Hepatocyte (in vitro differentiated cells): ENCODE measurements around the gene ZNF439. TPM values are rescaled to one million over a fixed set of nuclear protein-coding genes. Genes with fewer than 3 reads are reported as not detected.
"Not testable (repeated sequence)": the region's sequence is repeated elsewhere in the genome, so short reads cannot be mapped to it uniquely, and the experiment has no call there.

Source experiments
- DNase-seq: peaks from one replicate; pipeline ENCODE4 v3.0.0-alpha.2; 2016; ENCODE audit warnings: low spot score
- H2AFZ ChIP-seq: fragments of 200-600 bp; sonication (generic); 2 replicates; pipeline ENCODE4 v1.6.0; 2016; ENCODE audit warnings: antibody characterized with exemption, mild to moderate bottlenecking
- H3K27ac ChIP-seq: fragments of 200-600 bp; sonication (generic); 2 replicates; pipeline ENCODE4 v1.5.1; 2016; ENCODE audit warnings: mild to moderate bottlenecking
- H3K27me3 ChIP-seq: fragments of 200-600 bp; sonication (generic); 2 replicates; pipeline ENCODE4 v1.6.1; 2016
- H3K36me3 ChIP-seq: fragments of 200-600 bp; sonication (generic); replicated peaks from 2 replicates; pipeline ENCODE4 v1.5.1; 2016; ENCODE audit warnings: low read depth; ENCODE audit not compliant: insufficient read depth
- H3K4me1 ChIP-seq: fragments of 200-600 bp; sonication (generic); 2 replicates; pipeline ENCODE4 v1.5.1; 2016; ENCODE audit warnings: mild to moderate bottlenecking, moderate library complexity; ENCODE audit not compliant: insufficient read depth
- H3K4me2 ChIP-seq: fragments of 200-600 bp; sonication (generic); 2 replicates; pipeline ENCODE4 v1.6.0; 2016
- H3K4me3 ChIP-seq: fragments of 200-600 bp; sonication (generic); 2 replicates; pipeline ENCODE4 v1.5.1; 2016; ENCODE audit warnings: mild to moderate bottlenecking
- H3K79me2 ChIP-seq: fragments of 200-600 bp; sonication (generic); 2 replicates; pipeline ENCODE4 v1.6.0; 2017; ENCODE audit warnings: mild to moderate bottlenecking
- H3K9me2 ChIP-seq: fragments of 200-600 bp; sonication (generic); replicated peaks from 2 replicates; pipeline ENCODE4 v1.6.0; 2017; ENCODE audit warnings: mild to moderate bottlenecking; ENCODE audit not compliant: insufficient read depth
- H3K9me3 ChIP-seq: fragments of 200-600 bp; sonication (generic); 2 replicates; pipeline ENCODE4 v1.5.1; 2016; ENCODE audit warnings: low read depth, mild to moderate bottlenecking
- H4K20me1 ChIP-seq: fragments of 200-600 bp; sonication (generic); 2 replicates; pipeline ENCODE4 v1.6.0; 2016; ENCODE audit warnings: mild to moderate bottlenecking; ENCODE audit not compliant: insufficient read depth, poor library complexity, severe bottlenecking
- EZH2 ChIP-seq: fragments of 200-600 bp; sonication (generic); IDR thresholded peaks from 2 replicates; pipeline ENCODE4 v1.6.1; 2016; ENCODE audit warnings: antibody characterized with exemption, mild to moderate bottlenecking, borderline replicate concordance
- EZH2phosphoT487 ChIP-seq: fragments of 200-600 bp; sonication (generic); IDR thresholded peaks from one replicate; pipeline ENCODE4 v1.6.1; 2018; ENCODE audit warnings: antibody characterized with exemption, mild to moderate bottlenecking, low read depth, moderate library complexity; ENCODE audit not compliant: unreplicated experiment, severe bottlenecking
- WGBS: methylation state at CpG from one replicate; pipeline ENCODE4 v1.1.6; 2016; ENCODE audit warnings: low lambda C conversion rate; ENCODE audit errors: missing lambda C conversion rate; 5-methylcytosine and 5-hydroxymethylcytosine counted together
- polyA plus RNA-seq: library from polyadenylated mRNA; unstranded; fragments of >200 nt; fragmentation: Nextera tagmentation; extraction: Ambion mirVana; gene quantifications from 2 replicates; pipeline ENCODE4 v1.2.1, GENCODE V29; 2016
- total RNA-seq: library from RNA; depleted of rRNA; stranded (reverse); fragments of >200 nt; gene quantifications from 2 replicates; pipeline ENCODE4 v1.2.3, GENCODE V29; 2014
- TF ChIP-seq, protein P1 (sequence below): fragments of 200-600 bp; sonication (generic); IDR thresholded peaks from 2 replicates; pipeline ENCODE4 v1.5.1; 2016; ENCODE audit warnings: antibody characterized with exemption, mild to moderate bottlenecking; ENCODE audit not compliant: poor library complexity

ZNF439 gene
- total and polyA plus RNA-seq, 2 experiments from 2014 or later, result 2.3 to 3.8 TPM

DNA sequence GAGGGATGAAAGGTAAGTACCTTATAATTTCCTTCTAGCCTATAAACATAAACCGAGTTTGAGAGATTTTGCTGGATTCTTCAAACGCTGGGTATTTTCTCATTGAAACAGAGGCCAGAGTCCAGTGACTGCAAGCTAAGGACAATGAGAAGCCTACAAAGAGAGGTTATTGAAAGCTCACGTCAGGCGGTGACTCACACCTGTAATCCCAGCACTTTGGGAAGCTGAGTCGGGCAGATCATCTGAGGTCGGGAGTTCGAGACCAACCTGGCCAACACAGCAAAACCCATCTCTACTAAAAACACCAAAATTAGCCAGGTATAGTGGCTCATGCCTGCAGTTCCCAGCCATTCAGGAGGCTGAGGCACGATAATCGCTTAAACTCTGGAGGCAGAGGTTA, 24.1 kb downstream of the ZNF439 start:
- Histone ChIP-seq H3K36me3 (peaks cover 2% of the 10 kb centered on the region), H3K9me2 (no peaks in the 10 kb centered on the region), H2AFZ (no peak overlapping the region), H3K4me3 (no peak overlapping the region), H4K20me1 (no peaks in the 10 kb centered on the region), H3K4me2 (no peak overlapping the region), H3K27me3 (no peaks in the 10 kb centered on the region), H3K27ac (no peak overlapping the region), H3K4me1 (no peaks in the 10 kb centered on the region), H3K79me2 (no peaks in the 10 kb centered on the region), H3K9me3 (peaks cover 20% of the 10 kb centered on the region)
- WGBS, result 86% methylated on average over 9 of the region's 9 CpGs
- DNase-seq, result no peak
- TF ChIP-seq EZH2phosphoT487 (no peak), EZH2 (no peak)
- TF ChIP-seq, protein P1, sequence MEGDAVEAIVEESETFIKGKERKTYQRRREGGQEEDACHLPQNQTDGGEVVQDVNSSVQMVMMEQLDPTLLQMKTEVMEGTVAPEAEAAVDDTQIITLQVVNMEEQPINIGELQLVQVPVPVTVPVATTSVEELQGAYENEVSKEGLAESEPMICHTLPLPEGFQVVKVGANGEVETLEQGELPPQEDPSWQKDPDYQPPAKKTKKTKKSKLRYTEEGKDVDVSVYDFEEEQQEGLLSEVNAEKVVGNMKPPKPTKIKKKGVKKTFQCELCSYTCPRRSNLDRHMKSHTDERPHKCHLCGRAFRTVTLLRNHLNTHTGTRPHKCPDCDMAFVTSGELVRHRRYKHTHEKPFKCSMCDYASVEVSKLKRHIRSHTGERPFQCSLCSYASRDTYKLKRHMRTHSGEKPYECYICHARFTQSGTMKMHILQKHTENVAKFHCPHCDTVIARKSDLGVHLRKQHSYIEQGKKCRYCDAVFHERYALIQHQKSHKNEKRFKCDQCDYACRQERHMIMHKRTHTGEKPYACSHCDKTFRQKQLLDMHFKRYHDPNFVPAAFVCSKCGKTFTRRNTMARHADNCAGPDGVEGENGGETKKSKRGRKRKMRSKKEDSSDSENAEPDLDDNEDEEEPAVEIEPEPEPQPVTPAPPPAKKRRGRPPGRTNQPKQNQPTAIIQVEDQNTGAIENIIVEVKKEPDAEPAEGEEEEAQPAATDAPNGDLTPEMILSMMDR, result no peak

DNA sequence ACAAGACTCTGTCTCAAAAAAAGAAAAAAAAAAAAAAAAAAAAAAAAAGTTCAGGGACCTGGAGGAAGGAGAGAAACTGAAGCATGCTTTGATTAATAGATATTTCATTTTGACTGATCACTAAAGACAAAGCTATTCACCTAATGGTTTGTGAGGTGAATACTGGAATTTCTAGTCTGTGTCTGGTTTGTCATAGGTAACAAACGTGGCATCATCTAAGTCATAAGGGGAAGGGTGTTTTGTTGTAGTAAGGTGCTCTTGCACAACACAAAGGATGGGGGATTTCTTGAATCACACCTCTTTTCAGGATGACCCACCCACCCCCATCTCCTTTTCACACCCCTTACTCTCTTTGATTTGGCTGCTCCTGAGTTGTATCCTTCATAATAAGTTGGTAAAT, 25.2 kb downstream of the ZNF439 start:
- H3K27ac ChIP-seq, result no peak overlapping the region
- H3K36me3 ChIP-seq, result no peaks in the 10 kb centered on the region
- no peak overlapping the region for H2AFZ ChIP-seq
- WGBS, result 65% methylated on average over 1 of the region's 1 CpG
- DNase-seq, result no peak
- no peaks in the 10 kb centered on the region for H3K9me2 ChIP-seq
- H3K4me2 ChIP-seq, result no peak overlapping the region
- no peaks in the 10 kb centered on the region for H3K27me3 ChIP-seq
- no peaks in the 10 kb centered on the region for H3K4me1 ChIP-seq
- H3K4me3 ChIP-seq, result no peak overlapping the region
- H3K79me2 ChIP-seq, result no peaks in the 10 kb centered on the region
- no peaks in the 10 kb centered on the region for H4K20me1 ChIP-seq
- TF ChIP-seq EZH2phosphoT487, result no peak
- no peak for TF ChIP-seq EZH2
- peaks cover 9% of the 10 kb centered on the region for H3K9me3 ChIP-seq

GRCh38 chr19:11879687-11880266, 31.3 kb downstream of the ZNF439 start:
- not testable (repeated sequence) for H4K20me1 ChIP-seq, H3K4me2 ChIP-seq, H3K79me2 ChIP-seq, H3K27ac ChIP-seq, H3K27me3 ChIP-seq, H3K36me3 ChIP-seq, H3K9me2 ChIP-seq, H2AFZ ChIP-seq, H3K4me1 ChIP-seq, H3K4me3 ChIP-seq, H3K9me3 ChIP-seq
- WGBS, result 59% methylated on average over 16 of the region's 16 CpGs
- TF ChIP-seq, protein P1, result peak; percentile 46
- peak; percentile 70 for DNase-seq

- H3K36me3 ChIP-seq, result no peaks in the 10 kb centered on the region
- H3K79me2 ChIP-seq, result no peaks in the 10 kb centered on the region
- no peaks in the 10 kb centered on the region for H3K9me3 ChIP-seq
- DNase-seq, result no peak
- H3K4me2 ChIP-seq, result peak overlapping the region; percentile 62
- H3K9me2 ChIP-seq, result no peaks in the 10 kb centered on the region
- H3K27ac ChIP-seq, result no peak overlapping the region
- H2AFZ ChIP-seq, result no peak overlapping the region
- no peaks in the 10 kb centered on the region for H3K27me3 ChIP-seq
- H4K20me1 ChIP-seq, result no peaks in the 10 kb centered on the region
- no peak overlapping the region for H3K4me3 ChIP-seq
- WGBS, result 78% methylated on average over 12 of the region's 12 CpGs
- no peaks in the 10 kb centered on the region for H3K4me1 ChIP-seq
- no peak for TF ChIP-seq EZH2
- TF ChIP-seq, protein P1, result no peak
- TF ChIP-seq EZH2phosphoT487, result no peak
These were observed 32.1 kb downstream of the ZNF439 start for GRCh38 chr19:11880598-11880997.
